ENCODE data around the gene RNF146. TPM values are rescaled to one million over a fixed set of nuclear protein-coding genes. Genes with fewer than 3 reads are reported as not detected.

Gene RNF146
- total RNA-seq, 4 donors from 2014 or later: 67.8 to 118 (median 98.1) TPM

GRCh38 chr6:127249621-127250020, 17.0 kb upstream of the RNF146 start:
- TF ChIP-seq, protein P1, sequence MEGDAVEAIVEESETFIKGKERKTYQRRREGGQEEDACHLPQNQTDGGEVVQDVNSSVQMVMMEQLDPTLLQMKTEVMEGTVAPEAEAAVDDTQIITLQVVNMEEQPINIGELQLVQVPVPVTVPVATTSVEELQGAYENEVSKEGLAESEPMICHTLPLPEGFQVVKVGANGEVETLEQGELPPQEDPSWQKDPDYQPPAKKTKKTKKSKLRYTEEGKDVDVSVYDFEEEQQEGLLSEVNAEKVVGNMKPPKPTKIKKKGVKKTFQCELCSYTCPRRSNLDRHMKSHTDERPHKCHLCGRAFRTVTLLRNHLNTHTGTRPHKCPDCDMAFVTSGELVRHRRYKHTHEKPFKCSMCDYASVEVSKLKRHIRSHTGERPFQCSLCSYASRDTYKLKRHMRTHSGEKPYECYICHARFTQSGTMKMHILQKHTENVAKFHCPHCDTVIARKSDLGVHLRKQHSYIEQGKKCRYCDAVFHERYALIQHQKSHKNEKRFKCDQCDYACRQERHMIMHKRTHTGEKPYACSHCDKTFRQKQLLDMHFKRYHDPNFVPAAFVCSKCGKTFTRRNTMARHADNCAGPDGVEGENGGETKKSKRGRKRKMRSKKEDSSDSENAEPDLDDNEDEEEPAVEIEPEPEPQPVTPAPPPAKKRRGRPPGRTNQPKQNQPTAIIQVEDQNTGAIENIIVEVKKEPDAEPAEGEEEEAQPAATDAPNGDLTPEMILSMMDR (IDR thresholded peaks at IDR 0.05; ENCODE audit: low read depth): no peak

DNA sequence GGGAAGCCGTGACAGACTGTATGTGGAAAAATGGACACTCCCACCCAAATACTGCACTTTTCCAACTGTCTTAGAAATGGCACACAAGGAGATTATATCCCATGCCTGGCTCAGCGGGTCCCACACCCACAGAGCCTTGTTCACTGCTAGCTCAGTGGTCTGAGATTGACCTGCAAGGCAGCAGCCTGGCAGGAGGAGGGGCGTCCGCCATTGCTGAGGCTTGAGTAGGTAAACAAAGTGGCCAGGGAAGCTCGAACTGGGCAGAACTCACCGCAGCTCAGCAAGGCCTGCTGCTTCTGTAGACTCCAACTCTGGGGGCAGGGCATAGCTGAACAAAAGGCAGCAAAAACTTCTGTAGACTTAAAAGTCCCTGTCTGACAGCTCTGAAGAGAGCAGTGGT, 11.4 kb upstream of the RNF146 start:
- TF ChIP-seq, protein P1 (IDR thresholded peaks at IDR 0.05; ENCODE audit: low read depth): no peak

DNA sequence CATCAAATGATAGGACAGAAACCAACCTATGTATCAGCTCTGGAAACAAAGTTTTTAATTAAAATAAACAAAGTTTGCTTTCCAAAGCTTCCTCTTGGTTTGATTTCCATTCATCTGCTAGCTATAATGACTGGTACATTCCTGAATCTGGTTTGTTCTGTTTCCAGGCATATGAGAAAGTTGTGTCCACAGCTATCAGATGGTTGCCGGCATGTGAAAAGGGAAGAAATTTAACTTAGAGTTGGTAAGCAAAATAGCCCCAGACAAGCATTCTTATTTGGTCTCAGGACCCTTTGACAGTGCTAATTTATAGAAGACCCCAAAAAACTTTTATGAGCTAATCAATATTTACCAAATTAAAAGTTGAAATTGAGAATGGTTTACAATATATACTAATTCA, 3.8 kb upstream of the RNF146 start:
- TF ChIP-seq, protein P1 (IDR thresholded peaks at IDR 0.05; ENCODE audit: low read depth): no peak

GRCh38 chr6:127263481-127263880, 3.2 kb upstream of the RNF146 start:
- TF ChIP-seq, protein P1 (IDR thresholded peaks at IDR 0.05; ENCODE audit: low read depth): no peak

DNA sequence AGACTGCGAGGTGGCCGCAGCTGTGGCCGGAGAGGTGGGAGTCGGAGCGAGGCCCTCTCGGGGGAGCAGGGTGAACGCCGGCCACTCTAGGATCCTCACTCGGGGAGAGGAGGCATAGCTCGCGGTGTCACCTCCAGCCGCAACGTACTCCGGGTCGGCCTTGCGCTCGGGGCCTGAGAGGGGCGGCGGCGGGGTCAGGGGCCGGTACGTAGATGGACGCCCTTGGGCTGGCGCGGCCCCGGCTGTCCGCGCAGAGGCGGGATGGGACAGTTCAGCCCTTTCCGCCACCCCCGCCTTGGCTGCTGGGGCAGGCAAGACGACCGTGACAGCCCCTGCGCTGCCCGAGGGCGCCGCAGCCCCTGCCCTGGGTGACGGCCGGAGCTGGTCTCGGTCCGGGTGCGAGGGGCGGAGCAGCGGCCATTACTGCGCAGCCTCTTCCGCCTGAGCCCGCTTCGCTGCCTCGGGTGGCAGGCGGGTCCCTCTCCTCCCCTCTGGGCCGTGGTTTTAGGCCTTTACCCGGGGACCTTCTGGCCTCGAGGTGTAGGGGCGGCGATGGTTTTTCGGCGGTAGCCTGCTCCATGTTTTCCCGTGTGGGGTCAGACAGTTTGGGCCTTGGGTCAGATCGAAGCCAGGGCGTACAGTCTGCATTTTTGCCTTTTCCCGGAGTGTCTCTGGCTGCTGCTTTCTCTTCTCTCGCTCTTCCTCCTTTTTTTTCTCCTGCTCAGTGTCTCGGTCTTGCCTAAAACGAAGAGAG, 405 bp downstream of the RNF146 start:
- TF ChIP-seq, protein P1 (IDR thresholded peaks at IDR 0.05; ENCODE audit: low read depth): no peak

- TF ChIP-seq, protein P1 (IDR thresholded peaks at IDR 0.05; ENCODE audit: low read depth): no peak
Observed at GRCh38 chr6:127267646-127268625, 1.3 kb downstream of the RNF146 start.

DNA sequence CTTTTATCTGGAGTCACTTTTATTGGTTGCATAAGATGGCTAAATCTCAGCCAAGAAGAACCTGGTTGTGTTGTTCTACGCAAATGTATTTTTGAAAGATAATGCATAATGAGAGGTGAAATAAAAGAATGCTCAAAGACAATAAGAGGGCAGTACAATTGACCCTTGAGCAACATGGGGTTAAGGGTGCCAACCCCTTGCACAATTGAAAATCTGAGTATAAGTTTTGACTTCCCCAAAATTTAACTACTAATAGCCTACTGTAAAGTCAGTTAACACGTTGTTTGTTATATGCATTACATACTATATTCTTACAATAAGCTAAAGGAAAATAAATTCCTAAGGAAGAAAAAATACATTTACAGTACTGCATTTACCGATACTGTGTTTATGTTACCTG, 5.9 kb downstream of the RNF146 start:
- TF ChIP-seq, protein P1 (IDR thresholded peaks at IDR 0.05; ENCODE audit: low read depth): no peak
